ENCODE measurements around the gene CNST. TPM values are rescaled to one million over a fixed set of nuclear protein-coding genes. Genes with fewer than 3 reads are reported as not detected.

CNST gene
- total RNA-seq, 1 experiment from 2014 or later: 9.1 TPM

GRCh38 chr1:246641394-246641793, 75.1 kb downstream of the CNST start:
- CTCF ChIA-PET: interaction anchor here (0.5 kb wide), 1 partner anchor 1655 kb away, joined by 5 read pairs; no protein-coding TSS in a partner anchor
- H3K27me3 ChIP-seq (ENCODE audit: insufficient read depth, low read depth): no peaks in the 10 kb centered on the region
- H3K27ac ChIP-seq: no peak overlapping the region
- H3K4me3 ChIP-seq: no peak overlapping the region
- H3K36me3 ChIP-seq (ENCODE audit: low read depth): no peaks in the 10 kb centered on the region
- no peak for DNase-seq
- H3F3A ChIP-seq (ENCODE audit: insufficient read depth, low read depth): no peaks in the 10 kb centered on the region
- no peaks in the 10 kb centered on the region for H3K9me3 ChIP-seq (ENCODE audit: insufficient read depth, low read depth)
- intact Hi-C loops (cut with micrococcal nuclease; ENCODE audit: unreplicated experiment): no loop called here
- no peak overlapping the region for H2AFZ ChIP-seq
- no TSS peak for BruUV-seq (replicated peaks)
- TF ChIP-seq EZH2 (IDR thresholded peaks at IDR 0.05; ENCODE audit: low read depth): no peak
- TF ChIP-seq CTCF (conservative IDR thresholded peaks at IDR 0.05): no peak
- no peaks in the 10 kb centered on the region for H3K4me1 ChIP-seq (replicated peaks; ENCODE audit: insufficient read depth)
- no peaks in the 10 kb centered on the region for H3K9me2 ChIP-seq (ENCODE audit: insufficient read depth)
- no peak overlapping the region for H3K4me2 ChIP-seq
- POLR2A ChIA-PET (ENCODE audit: unreplicated experiment): no interaction called here
- no peaks in the 10 kb centered on the region for H3K79me2 ChIP-seq (ENCODE audit: low read depth)
- no peaks in the 10 kb centered on the region for H4K20me1 ChIP-seq (ENCODE audit: insufficient read depth)

GRCh38 chr1:246642719-246643118, 76.5 kb downstream of the CNST start:
- BruUV-seq (replicated peaks): no TSS peak
- no peak for DNase-seq
- Histone ChIP-seq H2AFZ (no peak overlapping the region), H3K4me3 (no peak overlapping the region), H3K9me2 (ENCODE audit: insufficient read depth) (no peaks in the 10 kb centered on the region), H3K79me2 (ENCODE audit: low read depth) (no peaks in the 10 kb centered on the region), H3F3A (ENCODE audit: insufficient read depth, low read depth) (no peaks in the 10 kb centered on the region), H3K4me1 (replicated peaks; ENCODE audit: insufficient read depth) (no peaks in the 10 kb centered on the region), H3K9me3 (ENCODE audit: insufficient read depth, low read depth) (no peaks in the 10 kb centered on the region), H3K27ac (no peak overlapping the region), H4K20me1 (ENCODE audit: insufficient read depth) (no peaks in the 10 kb centered on the region), H3K36me3 (ENCODE audit: low read depth) (no peaks in the 10 kb centered on the region), H3K27me3 (ENCODE audit: insufficient read depth, low read depth) (no peaks in the 10 kb centered on the region), H3K4me2 (no peak overlapping the region)
- TF ChIP-seq CTCF (conservative IDR thresholded peaks at IDR 0.05) (no peak), EZH2 (IDR thresholded peaks at IDR 0.05; ENCODE audit: low read depth) (no peak)
- ChIA-PET POLR2A (ENCODE audit: unreplicated experiment) (no interaction called here), CTCF (no interaction called here)
- intact Hi-C loops (cut with micrococcal nuclease; ENCODE audit: unreplicated experiment): no loop called here

- ChIA-PET POLR2A (ENCODE audit: unreplicated experiment) (no interaction called here), CTCF (no interaction called here)
- no peak for DNase-seq
- Histone ChIP-seq H4K20me1 (ENCODE audit: insufficient read depth) (no peaks in the 10 kb centered on the region), H3K79me2 (ENCODE audit: low read depth) (no peaks in the 10 kb centered on the region), H2AFZ (no peak overlapping the region), H3K27me3 (ENCODE audit: insufficient read depth, low read depth) (no peaks in the 10 kb centered on the region), H3K27ac (no peak overlapping the region), H3K4me3 (no peak overlapping the region), H3K4me2 (no peak overlapping the region), H3K4me1 (replicated peaks; ENCODE audit: insufficient read depth) (no peaks in the 10 kb centered on the region), H3K9me3 (ENCODE audit: insufficient read depth, low read depth) (no peaks in the 10 kb centered on the region), H3K36me3 (ENCODE audit: low read depth) (no peaks in the 10 kb centered on the region), H3K9me2 (ENCODE audit: insufficient read depth) (no peaks in the 10 kb centered on the region), H3F3A (ENCODE audit: insufficient read depth, low read depth) (no peaks in the 10 kb centered on the region)
- intact Hi-C loops (cut with micrococcal nuclease; ENCODE audit: unreplicated experiment): no loop called here
- BruUV-seq (replicated peaks): no TSS peak
- TF ChIP-seq CTCF (conservative IDR thresholded peaks at IDR 0.05): no peak
Observed at GRCh38 chr1:246647113-246647512, 80.9 kb downstream of the CNST start.

All from PC-9 (cell line).